ENCODE data around the gene RPS4Y2.

Gene RPS4Y2

GRCh38 chrY:20755808-20756207 lies at the start of gene RPS4Y2:
Gene RPS4Y2, plus strand, starts transcription at chrY:20756108. Its CDS starts 56 bp downstream, at chrY:20756164.
- in situ Hi-C loops (cut with MboI; ENCODE audit: low sequenced_read_pairs) = no loop called here
- no peaks in the 10 kb centered on the region for H3K36me3 ChIP-seq (replicated peaks)
- no peaks in the 10 kb centered on the region for H3K9me3 ChIP-seq
- no peaks in the 10 kb centered on the region for H3K27me3 ChIP-seq (ENCODE audit: low read depth)
- no peak for DNase-seq (ENCODE audit: low spot score in 2 of 2)
- H3K4me1 ChIP-seq = no peaks in the 10 kb centered on the region
- no peak within 1 kb of the TSS for H3K4me3 ChIP-seq

DNA sequence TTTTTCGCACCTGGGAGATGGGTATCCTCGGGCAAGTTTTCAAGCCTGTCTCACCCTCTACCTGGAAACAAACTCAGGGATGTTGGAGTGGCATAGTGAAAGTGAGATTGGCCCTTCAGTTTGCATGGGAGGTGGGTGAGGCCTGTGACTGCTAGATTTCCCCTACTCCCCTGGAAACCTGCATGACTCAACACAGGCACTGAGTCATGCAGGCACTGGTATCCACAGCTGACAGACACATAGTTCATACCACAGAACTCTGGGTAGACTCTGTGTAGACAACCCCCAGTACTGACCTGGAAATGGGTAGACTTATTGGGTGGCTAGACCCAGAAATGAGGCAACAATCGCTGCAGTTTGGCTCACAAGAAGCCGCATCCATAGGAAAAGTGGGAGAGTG lies 41.5 kb upstream of the RPS4Y2 start:
- Histone ChIP-seq H3K9me3 (no peaks in the 10 kb centered on the region), H3K4me1 (no peaks in the 10 kb centered on the region), H3K36me3 (replicated peaks) (no peaks in the 10 kb centered on the region), H3K4me3 (no peak overlapping the region), H3K27me3 (ENCODE audit: low read depth) (no peaks in the 10 kb centered on the region)
- in situ Hi-C loops (cut with MboI; ENCODE audit: low sequenced_read_pairs) = no loop called here
- DNase-seq (ENCODE audit: low spot score in 2 of 2) = no peak

- H3K27me3 ChIP-seq (ENCODE audit: low read depth) = no peaks in the 10 kb centered on the region
- DNase-seq (ENCODE audit: low spot score in 2 of 2) = no peak
- H3K36me3 ChIP-seq (replicated peaks) = no peaks in the 10 kb centered on the region
- H3K4me3 ChIP-seq = no peak overlapping the region
- in situ Hi-C loops (cut with MboI; ENCODE audit: low sequenced_read_pairs) = no loop called here
- H3K9me3 ChIP-seq = no peaks in the 10 kb centered on the region
- no peaks in the 10 kb centered on the region for H3K4me1 ChIP-seq
Observed at GRCh38 chrY:20726184-20726907, 29.6 kb upstream of the RPS4Y2 start.

DNA sequence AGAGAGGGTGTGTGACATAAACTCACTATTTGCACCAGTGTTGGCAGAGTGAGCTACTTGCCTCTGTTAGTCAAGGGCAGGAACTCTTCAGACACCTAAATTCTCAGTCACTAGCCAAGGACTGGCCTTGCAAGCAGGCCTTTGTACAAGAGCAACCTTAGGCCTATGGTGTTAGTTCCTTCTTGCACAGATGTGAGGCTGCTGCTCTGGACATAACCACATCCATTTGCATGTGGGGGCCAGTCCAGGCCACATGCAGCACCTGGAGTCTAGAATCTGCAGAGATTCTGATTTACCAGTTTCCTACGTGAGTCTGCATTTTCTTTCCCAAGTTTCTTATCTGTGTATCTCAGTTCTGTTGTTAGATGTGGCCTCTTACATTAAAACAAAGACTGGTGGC lies 20.7 kb upstream of the RPS4Y2 start:
- in situ Hi-C loops (cut with MboI; ENCODE audit: low sequenced_read_pairs) = no loop called here
- Histone ChIP-seq H3K4me3 (no peak overlapping the region), H3K36me3 (replicated peaks) (no peaks in the 10 kb centered on the region), H3K4me1 (no peaks in the 10 kb centered on the region), H3K9me3 (no peaks in the 10 kb centered on the region), H3K27me3 (ENCODE audit: low read depth) (no peaks in the 10 kb centered on the region)
- DNase-seq (ENCODE audit: low spot score in 2 of 2) = no peak

DNA sequence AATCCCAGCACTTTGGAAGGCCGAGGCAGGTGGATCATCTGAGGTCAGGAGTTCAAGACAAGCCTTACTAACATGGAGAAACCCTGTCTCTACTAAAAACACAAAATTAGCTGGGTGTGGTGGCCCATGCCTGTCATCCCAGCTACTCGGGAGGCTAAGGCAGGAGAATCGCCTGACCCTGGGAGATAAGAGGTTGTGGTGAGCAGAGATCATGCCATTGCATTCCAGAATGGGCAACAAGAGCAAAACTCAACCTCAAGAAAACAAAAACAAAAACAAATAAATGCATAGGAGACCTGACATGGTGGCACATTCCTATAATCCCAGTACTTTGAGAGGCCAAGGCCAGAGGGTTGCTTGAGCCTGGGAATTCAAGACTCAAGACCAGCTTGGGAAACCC lies 16.1 kb upstream of the RPS4Y2 start:
- H3K4me3 ChIP-seq = no peak overlapping the region
- H3K36me3 ChIP-seq (replicated peaks) = no peaks in the 10 kb centered on the region
- no peak for DNase-seq (ENCODE audit: low spot score in 2 of 2)
- H3K9me3 ChIP-seq = no peaks in the 10 kb centered on the region
- in situ Hi-C loops (cut with MboI; ENCODE audit: low sequenced_read_pairs) = no loop called here
- no peaks in the 10 kb centered on the region for H3K27me3 ChIP-seq (ENCODE audit: low read depth)
- H3K4me1 ChIP-seq = no peaks in the 10 kb centered on the region

- no peak for DNase-seq (ENCODE audit: low spot score in 2 of 2)
- Histone ChIP-seq H3K4me1 (no peaks in the 10 kb centered on the region), H3K27me3 (ENCODE audit: low read depth) (no peaks in the 10 kb centered on the region), H3K9me3 (no peaks in the 10 kb centered on the region), H3K4me3 (no peak overlapping the region), H3K36me3 (replicated peaks) (no peaks in the 10 kb centered on the region)
- in situ Hi-C loops (cut with MboI; ENCODE audit: low sequenced_read_pairs) = no loop called here
Observed at GRCh38 chrY:20740609-20741008, 15.3 kb upstream of the RPS4Y2 start.

DNA sequence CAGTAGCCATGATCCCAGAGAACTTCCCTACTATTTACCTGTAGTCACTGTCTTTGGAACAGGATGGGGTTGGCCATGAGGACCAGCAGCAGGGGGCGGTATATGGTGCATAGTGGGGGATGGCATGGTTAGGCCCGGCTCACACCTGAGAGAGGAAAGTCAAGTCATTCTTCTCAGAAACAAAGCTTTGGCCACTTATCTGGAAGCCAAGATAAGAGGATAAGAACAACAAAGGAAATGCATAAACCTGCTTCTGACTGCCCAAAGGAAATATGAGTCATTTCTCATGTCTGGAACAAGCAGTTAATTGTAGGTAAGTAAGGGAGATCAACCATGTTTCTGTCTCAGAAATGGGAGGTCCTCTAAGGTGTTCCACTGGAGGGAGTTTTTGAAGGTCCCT lies 10.8 kb upstream of the RPS4Y2 start:
- Histone ChIP-seq H3K36me3 (replicated peaks) (no peaks in the 10 kb centered on the region), H3K4me1 (no peaks in the 10 kb centered on the region), H3K27me3 (ENCODE audit: low read depth) (no peaks in the 10 kb centered on the region), H3K9me3 (no peaks in the 10 kb centered on the region), H3K4me3 (no peak overlapping the region)
- DNase-seq (ENCODE audit: low spot score in 2 of 2) = no peak
- in situ Hi-C loops (cut with MboI; ENCODE audit: low sequenced_read_pairs) = no loop called here

GRCh38 chrY:20746919-20747318 lies 9.0 kb upstream of the RPS4Y2 start:
- H3K9me3 ChIP-seq = no peaks in the 10 kb centered on the region
- H3K4me3 ChIP-seq = no peak overlapping the region
- no peaks in the 10 kb centered on the region for H3K36me3 ChIP-seq (replicated peaks)
- H3K4me1 ChIP-seq = no peaks in the 10 kb centered on the region
- H3K27me3 ChIP-seq (ENCODE audit: low read depth) = no peaks in the 10 kb centered on the region
- no peak for DNase-seq (ENCODE audit: low spot score in 2 of 2)
- in situ Hi-C loops (cut with MboI; ENCODE audit: low sequenced_read_pairs) = no loop called here

GRCh38 chrY:20763869-20764268 lies 8.0 kb downstream of the RPS4Y2 start:
- no peaks in the 10 kb centered on the region for H3K9me3 ChIP-seq
- DNase-seq (ENCODE audit: low spot score in 2 of 2) = no peak
- in situ Hi-C loops (cut with MboI; ENCODE audit: low sequenced_read_pairs) = no loop called here
- no peak overlapping the region for H3K4me3 ChIP-seq
- no peaks in the 10 kb centered on the region for H3K4me1 ChIP-seq
- H3K36me3 ChIP-seq (replicated peaks) = no peaks in the 10 kb centered on the region
- no peaks in the 10 kb centered on the region for H3K27me3 ChIP-seq (ENCODE audit: low read depth)

DNA sequence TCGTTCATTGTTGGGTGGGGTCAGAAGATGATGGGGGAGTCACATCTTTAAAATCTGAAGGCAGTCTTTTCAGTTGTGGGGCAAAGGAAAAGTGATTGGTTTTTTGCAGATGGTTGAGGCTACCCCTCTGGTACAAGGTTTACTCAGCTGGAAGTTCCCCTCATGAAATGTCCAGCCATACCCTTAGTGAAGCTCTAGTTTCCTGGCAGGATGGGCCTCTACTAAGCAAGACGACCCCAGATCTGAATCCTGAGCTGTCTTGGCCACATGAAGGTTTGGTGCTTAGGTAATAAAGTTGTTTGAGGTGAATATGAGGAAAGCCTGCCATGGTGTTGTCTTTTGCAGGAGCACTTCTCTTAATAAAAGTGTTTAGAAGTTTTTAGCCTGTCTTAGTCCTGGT lies 9.2 kb downstream of the RPS4Y2 start:
- no peaks in the 10 kb centered on the region for H3K4me1 ChIP-seq
- in situ Hi-C loops (cut with MboI; ENCODE audit: low sequenced_read_pairs) = no loop called here
- H3K36me3 ChIP-seq (replicated peaks) = no peaks in the 10 kb centered on the region
- no peaks in the 10 kb centered on the region for H3K27me3 ChIP-seq (ENCODE audit: low read depth)
- no peak for DNase-seq (ENCODE audit: low spot score in 2 of 2)
- no peak overlapping the region for H3K4me3 ChIP-seq
- no peaks in the 10 kb centered on the region for H3K9me3 ChIP-seq

GRCh38 chrY:20770755-20771154 lies 14.8 kb downstream of the RPS4Y2 start:
- Histone ChIP-seq H3K27me3 (ENCODE audit: low read depth) (no peaks in the 10 kb centered on the region), H3K9me3 (no peaks in the 10 kb centered on the region), H3K4me1 (no peaks in the 10 kb centered on the region), H3K4me3 (no peak overlapping the region), H3K36me3 (replicated peaks) (no peaks in the 10 kb centered on the region)
- DNase-seq (ENCODE audit: low spot score in 2 of 2) = no peak
- in situ Hi-C loops (cut with MboI; ENCODE audit: low sequenced_read_pairs) = no loop called here

GRCh38 chrY:20776104-20776503 lies 20.2 kb downstream of the RPS4Y2 start:
- H3K9me3 ChIP-seq = no peaks in the 10 kb centered on the region
- H3K4me1 ChIP-seq = no peaks in the 10 kb centered on the region
- no peaks in the 10 kb centered on the region for H3K27me3 ChIP-seq (ENCODE audit: low read depth)
- no peak overlapping the region for H3K4me3 ChIP-seq
- DNase-seq (ENCODE audit: low spot score in 2 of 2) = no peak
- H3K36me3 ChIP-seq (replicated peaks) = no peaks in the 10 kb centered on the region
- in situ Hi-C loops (cut with MboI; ENCODE audit: low sequenced_read_pairs) = no loop called here

DNA sequence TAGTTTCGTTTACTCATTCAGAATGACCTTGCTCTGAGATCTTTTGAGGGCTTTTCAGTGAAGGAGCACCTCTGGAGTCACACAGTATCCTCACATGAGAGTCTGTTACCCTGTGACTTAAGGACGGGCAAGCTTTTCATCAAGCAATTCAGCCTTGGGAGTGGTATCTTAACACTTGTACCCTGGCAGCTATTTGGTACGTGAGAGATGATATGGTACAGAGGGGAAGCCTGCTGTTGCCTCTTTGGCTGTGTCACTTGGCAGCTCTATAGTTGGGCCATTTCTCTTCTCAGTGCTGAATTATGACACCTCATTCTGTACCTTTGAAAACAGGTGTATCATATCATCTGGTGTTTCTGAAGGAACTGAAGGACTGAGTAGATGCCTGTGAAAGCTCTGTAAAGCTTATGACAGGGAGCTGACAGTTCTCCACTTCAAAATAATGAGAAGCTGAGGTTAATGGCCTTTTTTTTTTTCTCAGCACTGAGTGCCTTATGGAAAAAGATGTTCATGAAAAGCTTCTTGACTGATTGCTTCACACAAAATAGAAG lies 24.3 kb downstream of the RPS4Y2 start:
- no peak overlapping the region for H3K4me3 ChIP-seq
- H3K36me3 ChIP-seq (replicated peaks) = no peaks in the 10 kb centered on the region
- no peaks in the 10 kb centered on the region for H3K9me3 ChIP-seq
- in situ Hi-C loops (cut with MboI; ENCODE audit: low sequenced_read_pairs) = no loop called here
- no peaks in the 10 kb centered on the region for H3K27me3 ChIP-seq (ENCODE audit: low read depth)
- no peaks in the 10 kb centered on the region for H3K4me1 ChIP-seq
- DNase-seq (ENCODE audit: low spot score in 2 of 2) = no peak

- in situ Hi-C loops (cut with MboI; ENCODE audit: low sequenced_read_pairs) = no loop called here
- Histone ChIP-seq H3K4me3 (no peak overlapping the region), H3K27me3 (ENCODE audit: low read depth) (no peaks in the 10 kb centered on the region), H3K4me1 (no peaks in the 10 kb centered on the region), H3K9me3 (no peaks in the 10 kb centered on the region), H3K36me3 (replicated peaks) (no peaks in the 10 kb centered on the region)
- no peak for DNase-seq (ENCODE audit: low spot score in 2 of 2)
Observed at GRCh38 chrY:20780776-20781175, 24.9 kb downstream of the RPS4Y2 start.

- in situ Hi-C loops (cut with MboI; ENCODE audit: low sequenced_read_pairs) = no loop called here
- H3K27me3 ChIP-seq (ENCODE audit: low read depth) = no peaks in the 10 kb centered on the region
Observed at GRCh38 chrY:20781408-20781807, 25.5 kb downstream of the RPS4Y2 start.

More at GRCh38 chrY:20781408-20781807, 25.5 kb downstream of the RPS4Y2 start:
- no peaks in the 10 kb centered on the region for H3K36me3 ChIP-seq (replicated peaks)
- no peak overlapping the region for H3K4me3 ChIP-seq
- no peaks in the 10 kb centered on the region for H3K4me1 ChIP-seq
- no peaks in the 10 kb centered on the region for H3K9me3 ChIP-seq
- DNase-seq (ENCODE audit: low spot score in 2 of 2) = no peak

Data from HAP-1 (cell line).